ENCODE measurements around the gene DNAL1.

Gene DNAL1

DNA sequence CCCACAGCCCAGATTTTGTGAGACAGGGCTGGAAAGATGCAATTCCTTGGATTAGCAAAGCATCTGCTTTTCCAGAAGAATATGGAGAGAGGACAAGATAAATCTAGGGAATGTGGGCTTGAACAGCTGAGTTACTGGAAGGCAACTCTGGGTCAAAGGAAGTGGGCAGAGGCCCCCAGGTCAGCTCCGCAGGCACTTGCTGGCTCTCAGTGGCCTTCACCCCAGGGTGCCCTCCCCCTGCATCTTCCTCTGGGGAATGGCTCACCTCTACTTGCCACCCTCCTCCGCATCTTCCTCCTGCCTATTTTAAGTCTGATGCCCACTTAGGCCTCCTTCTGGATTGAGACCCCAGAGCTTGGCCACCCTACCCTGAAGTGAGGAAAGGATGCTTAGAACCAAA lies 79.9 kb downstream of the DNAL1 start:
- Histone ChIP-seq H3K4me1 (ENCODE audit: insufficient read depth, low read length, poor library complexity, severe bottlenecking) (no peaks in the 10 kb centered on the region), H3K9me3 (ENCODE audit: insufficient read depth, low read depth, low read length) (no peaks in the 10 kb centered on the region), H3K9me2 (replicated peaks; ENCODE audit: low read depth, low read length) (no peaks in the 10 kb centered on the region), H3K4me2 (ENCODE audit: low read depth, low read length, poor library complexity, severe bottlenecking) (no peak overlapping the region), H3K9ac (ENCODE audit: low read depth, low read length, poor library complexity, severe bottlenecking) (no peak overlapping the region), H2AFZ (ENCODE audit: low read length) (no peak overlapping the region), H3K4me3 (ENCODE audit: low read length, poor library complexity, severe bottlenecking) (no peak overlapping the region), H3K79me2 (ENCODE audit: insufficient read depth, low read length) (peaks cover 11% of the 10 kb centered on the region; the same call in 1 of the 2 replicates), H3K36me3 (ENCODE audit: insufficient read depth, low read length) (peaks cover 98% of the 10 kb centered on the region; the same call in 1 of the 2 replicates), H3K27me3 (ENCODE audit: insufficient read depth, low read length, poor library complexity, severe bottlenecking) (no peaks in the 10 kb centered on the region), H3F3A (ENCODE audit: low read depth) (no peaks in the 10 kb centered on the region), H4K20me1 (ENCODE audit: insufficient read depth, low read length, poor library complexity, severe bottlenecking) (peaks cover 16% of the 10 kb centered on the region)
- no peak for TF ChIP-seq CTCF (conservative IDR thresholded peaks at IDR 0.05; ENCODE audit: low read length)
- TF ChIP-seq EZH2phosphoT487 (IDR thresholded peaks at IDR 0.05; ENCODE audit: borderline replicate concordance), result no peak

DNA sequence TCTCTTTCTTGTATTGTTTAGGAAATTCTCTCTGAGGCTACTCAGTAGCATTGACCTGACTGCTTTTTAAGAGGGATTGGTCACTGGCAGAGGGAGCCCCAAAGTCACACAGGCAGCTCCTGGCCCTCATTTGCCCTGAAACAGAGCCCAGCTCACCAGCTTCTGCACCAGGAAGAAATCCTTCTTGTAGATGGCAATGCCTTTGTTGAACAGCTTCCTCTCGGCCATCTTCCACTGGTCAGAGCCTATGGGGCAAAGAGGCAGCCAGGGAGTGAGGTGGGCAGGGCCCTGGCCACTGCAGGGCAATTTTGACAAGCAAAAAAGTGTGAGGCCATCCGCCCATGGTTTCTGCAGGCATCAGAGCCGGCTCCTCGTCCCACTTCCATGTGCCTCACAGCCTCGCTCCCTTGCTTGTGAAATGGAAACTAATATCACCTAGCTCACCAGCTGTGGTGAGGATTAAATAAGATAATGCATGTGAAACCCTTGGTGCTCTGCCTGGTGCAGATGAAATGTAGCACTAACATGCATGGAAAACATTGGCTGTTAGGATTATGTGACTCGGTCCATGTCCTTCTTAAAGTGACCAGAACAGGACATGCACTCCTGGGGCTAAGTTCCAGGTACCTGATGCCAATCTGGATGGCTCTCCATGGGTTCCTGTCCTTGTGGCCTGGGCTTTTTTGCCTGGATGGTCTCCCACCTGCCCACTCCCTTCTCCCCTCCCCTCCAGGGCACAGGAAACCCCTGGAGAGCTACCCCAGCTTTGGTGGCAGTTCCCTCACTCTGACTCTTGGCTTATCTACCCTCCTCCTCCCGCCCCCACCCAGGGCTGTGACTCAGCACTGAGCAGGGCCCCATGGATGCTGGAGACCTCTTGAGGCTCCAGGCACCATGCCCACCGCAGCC lies 80.6 kb downstream of the DNAL1 start:
- H3K9ac ChIP-seq (ENCODE audit: low read depth, low read length, poor library complexity, severe bottlenecking), result no peak overlapping the region
- H2AFZ ChIP-seq (ENCODE audit: low read length), result no peak overlapping the region
- no peak overlapping the region for H3K4me3 ChIP-seq (ENCODE audit: low read length, poor library complexity, severe bottlenecking)
- H3K79me2 ChIP-seq (ENCODE audit: insufficient read depth, low read length), result peaks cover 17% of the 10 kb centered on the region; the same call in 1 of the 2 replicates
- H3K36me3 ChIP-seq (ENCODE audit: insufficient read depth, low read length), result peaks cover 100% of the 10 kb centered on the region; the same call in 1 of the 2 replicates
- no peaks in the 10 kb centered on the region for H3F3A ChIP-seq (ENCODE audit: low read depth)
- no peaks in the 10 kb centered on the region for H3K27me3 ChIP-seq (ENCODE audit: insufficient read depth, low read length, poor library complexity, severe bottlenecking)
- no peak for TF ChIP-seq CTCF (conservative IDR thresholded peaks at IDR 0.05; ENCODE audit: low read length)
- no peak for TF ChIP-seq EZH2phosphoT487 (IDR thresholded peaks at IDR 0.05; ENCODE audit: borderline replicate concordance)
- peaks cover 22% of the 10 kb centered on the region for H4K20me1 ChIP-seq (ENCODE audit: insufficient read depth, low read length, poor library complexity, severe bottlenecking)
- H3K4me2 ChIP-seq (ENCODE audit: low read depth, low read length, poor library complexity, severe bottlenecking), result no peak overlapping the region
- H3K9me2 ChIP-seq (replicated peaks; ENCODE audit: low read depth, low read length), result no peaks in the 10 kb centered on the region
- no peaks in the 10 kb centered on the region for H3K9me3 ChIP-seq (ENCODE audit: insufficient read depth, low read depth, low read length)
- H3K4me1 ChIP-seq (ENCODE audit: insufficient read depth, low read length, poor library complexity, severe bottlenecking), result no peaks in the 10 kb centered on the region

DNA sequence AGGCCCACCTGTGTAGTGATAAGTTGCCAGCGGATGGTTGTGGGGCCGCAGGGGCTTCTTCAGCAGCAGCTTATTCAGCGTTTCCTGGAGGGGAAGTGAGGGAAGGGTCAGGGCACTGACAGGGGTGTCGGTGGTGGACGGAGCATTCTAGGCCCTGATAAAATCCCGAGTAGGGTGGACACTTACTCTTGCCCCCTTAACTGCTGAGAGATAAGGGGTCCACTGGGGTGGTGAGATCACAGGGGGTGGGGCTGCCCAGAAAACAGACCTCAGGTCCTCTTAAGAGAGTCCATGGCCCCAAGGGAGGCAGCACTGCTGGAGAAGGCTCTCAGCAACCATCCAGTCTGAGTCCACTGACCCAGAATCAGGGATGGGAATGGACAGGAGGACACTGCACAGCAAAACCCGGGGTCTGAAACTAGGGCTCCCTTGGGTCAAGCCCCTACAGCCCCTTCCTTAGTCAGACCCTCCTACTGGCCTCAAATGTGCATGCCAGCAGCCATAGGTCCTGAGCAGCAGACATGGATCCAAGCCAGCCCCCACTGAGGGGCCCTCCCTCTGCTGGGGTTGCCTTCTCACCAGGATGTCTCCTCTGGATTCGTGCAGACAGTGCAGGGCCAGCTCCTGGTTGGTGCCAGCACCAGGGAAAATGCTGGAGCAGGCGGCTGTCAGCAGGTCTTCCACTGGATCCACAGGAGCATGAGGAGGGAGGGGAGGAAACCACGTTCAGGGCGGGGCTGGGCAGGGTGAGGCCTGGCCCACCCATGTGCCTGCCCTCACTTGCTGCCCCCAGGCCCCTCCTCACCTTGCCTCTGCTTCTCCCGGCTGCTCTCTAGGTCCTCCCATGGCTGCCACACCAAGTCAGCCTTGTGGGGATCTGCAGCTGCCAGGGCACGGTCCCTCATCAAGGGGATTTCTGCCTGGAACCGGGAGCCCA lies 81.5 kb downstream of the DNAL1 start:
- H3K79me2 ChIP-seq (ENCODE audit: insufficient read depth, low read length), result peaks cover 18% of the 10 kb centered on the region; the same call in 1 of the 2 replicates
- no peaks in the 10 kb centered on the region for H3K27me3 ChIP-seq (ENCODE audit: insufficient read depth, low read length, poor library complexity, severe bottlenecking)
- H2AFZ ChIP-seq (ENCODE audit: low read length), result no peak overlapping the region
- TF ChIP-seq CTCF (conservative IDR thresholded peaks at IDR 0.05; ENCODE audit: low read length) (no peak), EZH2phosphoT487 (IDR thresholded peaks at IDR 0.05; ENCODE audit: borderline replicate concordance) (no peak)
- H3K9me3 ChIP-seq (ENCODE audit: insufficient read depth, low read depth, low read length), result no peaks in the 10 kb centered on the region
- no peaks in the 10 kb centered on the region for H3K9me2 ChIP-seq (replicated peaks; ENCODE audit: low read depth, low read length)
- H3K36me3 ChIP-seq (ENCODE audit: insufficient read depth, low read length), result peaks cover 100% of the 10 kb centered on the region; the same call in 1 of the 2 replicates
- no peak overlapping the region for H3K4me2 ChIP-seq (ENCODE audit: low read depth, low read length, poor library complexity, severe bottlenecking)
- H4K20me1 ChIP-seq (ENCODE audit: insufficient read depth, low read length, poor library complexity, severe bottlenecking), result peaks cover 24% of the 10 kb centered on the region
- H3K4me1 ChIP-seq (ENCODE audit: insufficient read depth, low read length, poor library complexity, severe bottlenecking), result no peaks in the 10 kb centered on the region
- no peaks in the 10 kb centered on the region for H3F3A ChIP-seq (ENCODE audit: low read depth)
- H3K9ac ChIP-seq (ENCODE audit: low read depth, low read length, poor library complexity, severe bottlenecking), result no peak overlapping the region
- H3K4me3 ChIP-seq (ENCODE audit: low read length, poor library complexity, severe bottlenecking), result no peak overlapping the region
